ENCODE results near the gene CHIT1. TPM values are rescaled to one million over a fixed set of nuclear protein-coding genes. Genes with fewer than 3 reads are reported as not detected.

The CHIT1 gene
- total and polyA plus RNA-seq, 9 of the 15 experiments (the other 6 are each of a cell fraction or from before 2014, with no cell fraction given): not detected

DNA sequence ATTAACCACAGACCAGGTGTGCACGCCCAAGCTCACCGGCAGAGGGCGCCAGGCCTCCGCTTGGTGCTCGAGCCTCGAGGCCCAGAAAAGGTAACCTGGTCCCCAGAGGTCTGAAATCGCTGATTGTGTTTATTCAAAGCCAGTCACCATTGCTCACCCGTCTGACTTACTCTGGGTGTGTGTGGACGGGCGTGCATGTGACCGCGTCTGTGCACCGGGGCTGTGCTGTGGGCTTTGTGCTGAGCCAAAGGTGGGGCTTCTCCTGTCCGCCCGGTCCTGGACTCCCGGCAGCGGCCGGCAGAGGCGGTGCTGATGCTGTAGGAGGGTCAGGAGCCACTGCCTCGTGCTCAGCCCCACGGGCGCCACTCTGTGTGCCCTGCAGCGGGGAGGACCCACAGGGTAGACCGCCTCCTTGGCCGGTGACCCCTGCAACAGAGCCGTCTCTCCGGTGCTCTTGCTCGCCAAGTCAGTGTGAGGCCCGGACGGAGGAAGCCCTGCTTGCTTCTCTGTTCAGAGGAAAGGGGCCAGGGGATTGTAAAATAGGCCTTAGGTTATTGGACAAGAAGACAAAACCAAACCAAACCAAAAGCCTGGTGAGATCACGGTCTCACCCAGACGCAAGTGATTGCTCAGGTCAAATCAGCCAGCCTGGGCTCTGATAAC is 43.9 kb upstream of the CHIT1 start (continued):
- TF ChIP-seq TRIM24 (IDR thresholded peaks at IDR 0.05) (no peak), HDGF (IDR thresholded peaks at IDR 0.05) (peak; percentile 79; the same call in 1 of the 2 replicates), NR2F6 (CRISPR knock-in tag; IDR thresholded peaks at IDR 0.05) (no peak), POLR2AphosphoS5 (IDR thresholded peaks at IDR 0.05; ENCODE audit: control insufficient read depth, insufficient read depth, low read depth, low read length) (no peak), FUS (optimal IDR thresholded peaks at IDR 0.05; ENCODE audit: low read depth, low read length) (no peak), ZNF644 (tag; IDR thresholded peaks at IDR 0.05; ENCODE audit: low read depth) (no peak), ZNF347 (CRISPR knock-in tag; IDR thresholded peaks at IDR 0.05; ENCODE audit: low read depth) (no peak), SREBF1 (IDR thresholded peaks at IDR 0.05; ENCODE audit: borderline replicate concordance, low read depth, low read length) (no peak), CEBPG (CRISPR knock-in tag; IDR thresholded peaks at IDR 0.05) (no peak), CEBPG (tag; conservative IDR thresholded peaks at IDR 0.05 in 1 of 2, IDR thresholded peaks at IDR 0.05 in 1 of 2) (no peak), PHTF2 (CRISPR knock-in tag; IDR thresholded peaks at IDR 0.05) (no peak), NCOA1 (IDR thresholded peaks at IDR 0.05; ENCODE audit: low read depth) (no peak), TAF7 (tag; IDR thresholded peaks at IDR 0.05) (no peak), SAP30 (IDR thresholded peaks at IDR 0.05; ENCODE audit: borderline replicate concordance, insufficient read depth, low read depth, low read length, poor library complexity, severe bottlenecking) (no peak), NFXL1 (CRISPR knock-in tag; IDR thresholded peaks at IDR 0.05) (no peak)
- TF ChIP-seq, protein P1, sequence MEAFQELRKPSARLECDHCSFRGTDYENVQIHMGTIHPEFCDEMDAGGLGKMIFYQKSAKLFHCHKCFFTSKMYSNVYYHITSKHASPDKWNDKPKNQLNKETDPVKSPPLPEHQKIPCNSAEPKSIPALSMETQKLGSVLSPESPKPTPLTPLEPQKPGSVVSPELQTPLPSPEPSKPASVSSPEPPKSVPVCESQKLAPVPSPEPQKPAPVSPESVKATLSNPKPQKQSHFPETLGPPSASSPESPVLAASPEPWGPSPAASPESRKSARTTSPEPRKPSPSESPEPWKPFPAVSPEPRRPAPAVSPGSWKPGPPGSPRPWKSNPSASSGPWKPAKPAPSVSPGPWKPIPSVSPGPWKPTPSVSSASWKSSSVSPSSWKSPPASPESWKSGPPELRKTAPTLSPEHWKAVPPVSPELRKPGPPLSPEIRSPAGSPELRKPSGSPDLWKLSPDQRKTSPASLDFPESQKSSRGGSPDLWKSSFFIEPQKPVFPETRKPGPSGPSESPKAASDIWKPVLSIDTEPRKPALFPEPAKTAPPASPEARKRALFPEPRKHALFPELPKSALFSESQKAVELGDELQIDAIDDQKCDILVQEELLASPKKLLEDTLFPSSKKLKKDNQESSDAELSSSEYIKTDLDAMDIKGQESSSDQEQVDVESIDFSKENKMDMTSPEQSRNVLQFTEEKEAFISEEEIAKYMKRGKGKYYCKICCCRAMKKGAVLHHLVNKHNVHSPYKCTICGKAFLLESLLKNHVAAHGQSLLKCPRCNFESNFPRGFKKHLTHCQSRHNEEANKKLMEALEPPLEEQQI (IDR thresholded peaks at IDR 0.05): no peak
- TF ChIP-seq, protein P2, sequence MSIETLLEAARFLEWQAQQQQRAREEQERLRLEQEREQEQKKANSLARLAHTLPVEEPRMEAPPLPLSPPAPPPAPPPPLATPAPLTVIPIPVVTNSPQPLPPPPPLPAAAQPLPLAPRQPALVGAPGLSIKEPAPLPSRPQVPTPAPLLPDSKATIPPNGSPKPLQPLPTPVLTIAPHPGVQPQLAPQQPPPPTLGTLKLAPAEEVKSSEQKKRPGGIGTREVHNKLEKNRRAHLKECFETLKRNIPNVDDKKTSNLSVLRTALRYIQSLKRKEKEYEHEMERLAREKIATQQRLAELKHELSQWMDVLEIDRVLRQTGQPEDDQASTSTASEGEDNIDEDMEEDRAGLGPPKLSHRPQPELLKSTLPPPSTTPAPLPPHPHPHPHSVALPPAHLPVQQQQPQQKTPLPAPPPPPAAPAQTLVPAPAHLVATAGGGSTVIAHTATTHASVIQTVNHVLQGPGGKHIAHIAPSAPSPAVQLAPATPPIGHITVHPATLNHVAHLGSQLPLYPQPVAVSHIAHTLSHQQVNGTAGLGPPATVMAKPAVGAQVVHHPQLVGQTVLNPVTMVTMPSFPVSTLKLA (conservative IDR thresholded peaks at IDR 0.05): no peak; a peak in 1 of 4 replicates
- TF ChIP-seq, protein P3, sequence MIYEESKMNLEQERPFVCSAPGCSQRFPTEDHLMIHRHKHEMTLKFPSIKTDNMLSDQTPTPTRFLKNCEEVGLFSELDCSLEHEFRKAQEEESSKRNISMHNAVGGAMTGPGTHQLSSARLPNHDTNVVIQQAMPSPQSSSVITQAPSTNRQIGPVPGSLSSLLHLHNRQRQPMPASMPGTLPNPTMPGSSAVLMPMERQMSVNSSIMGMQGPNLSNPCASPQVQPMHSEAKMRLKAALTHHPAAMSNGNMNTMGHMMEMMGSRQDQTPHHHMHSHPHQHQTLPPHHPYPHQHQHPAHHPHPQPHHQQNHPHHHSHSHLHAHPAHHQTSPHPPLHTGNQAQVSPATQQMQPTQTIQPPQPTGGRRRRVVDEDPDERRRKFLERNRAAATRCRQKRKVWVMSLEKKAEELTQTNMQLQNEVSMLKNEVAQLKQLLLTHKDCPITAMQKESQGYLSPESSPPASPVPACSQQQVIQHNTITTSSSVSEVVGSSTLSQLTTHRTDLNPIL (CRISPR knock-in tag; IDR thresholded peaks at IDR 0.05): no peak
- TF ChIP-seq, protein P4, sequence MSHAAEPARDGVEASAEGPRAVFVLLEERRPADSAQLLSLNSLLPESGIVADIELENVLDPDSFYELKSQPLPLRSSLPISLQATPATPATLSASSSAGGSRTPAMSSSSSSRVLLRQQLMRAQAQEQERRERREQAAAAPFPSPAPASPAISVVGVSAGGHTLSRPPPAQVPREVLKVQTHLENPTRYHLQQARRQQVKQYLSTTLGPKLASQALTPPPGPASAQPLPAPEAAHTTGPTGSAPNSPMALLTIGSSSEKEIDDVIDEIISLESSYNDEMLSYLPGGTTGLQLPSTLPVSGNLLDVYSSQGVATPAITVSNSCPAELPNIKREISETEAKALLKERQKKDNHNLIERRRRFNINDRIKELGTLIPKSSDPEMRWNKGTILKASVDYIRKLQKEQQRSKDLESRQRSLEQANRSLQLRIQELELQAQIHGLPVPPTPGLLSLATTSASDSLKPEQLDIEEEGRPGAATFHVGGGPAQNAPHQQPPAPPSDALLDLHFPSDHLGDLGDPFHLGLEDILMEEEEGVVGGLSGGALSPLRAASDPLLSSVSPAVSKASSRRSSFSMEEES (CRISPR knock-in tag; IDR thresholded peaks at IDR 0.05): no peak
- TF ChIP-seq, protein P5, sequence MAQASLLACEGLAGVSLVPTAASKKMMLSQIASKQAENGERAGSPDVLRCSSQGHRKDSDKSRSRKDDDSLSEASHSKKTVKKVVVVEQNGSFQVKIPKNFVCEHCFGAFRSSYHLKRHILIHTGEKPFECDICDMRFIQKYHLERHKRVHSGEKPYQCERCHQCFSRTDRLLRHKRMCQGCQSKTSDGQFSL (CRISPR knock-in tag; IDR thresholded peaks at IDR 0.05): no peak
- TF ChIP-seq, protein P5 (tag; IDR thresholded peaks at IDR 0.05): no peak
